ENCODE results near the gene INPP5J.
A peak's percentile ranks its signal among the peaks of the same experiment; 100 is the strongest.
"Not testable (repeated sequence)": the region's sequence is repeated elsewhere in the genome, so short reads cannot be mapped to it uniquely, and the experiment has no call there.

The INPP5J gene

GRCh38 chr22:31087744-31088215 lies 35.0 kb upstream of the INPP5J start:
- no peak for DNase-seq

- no peak for DNase-seq
Observed at GRCh38 chr22:31088233-31088986, 34.4 kb upstream of the INPP5J start.

DNA sequence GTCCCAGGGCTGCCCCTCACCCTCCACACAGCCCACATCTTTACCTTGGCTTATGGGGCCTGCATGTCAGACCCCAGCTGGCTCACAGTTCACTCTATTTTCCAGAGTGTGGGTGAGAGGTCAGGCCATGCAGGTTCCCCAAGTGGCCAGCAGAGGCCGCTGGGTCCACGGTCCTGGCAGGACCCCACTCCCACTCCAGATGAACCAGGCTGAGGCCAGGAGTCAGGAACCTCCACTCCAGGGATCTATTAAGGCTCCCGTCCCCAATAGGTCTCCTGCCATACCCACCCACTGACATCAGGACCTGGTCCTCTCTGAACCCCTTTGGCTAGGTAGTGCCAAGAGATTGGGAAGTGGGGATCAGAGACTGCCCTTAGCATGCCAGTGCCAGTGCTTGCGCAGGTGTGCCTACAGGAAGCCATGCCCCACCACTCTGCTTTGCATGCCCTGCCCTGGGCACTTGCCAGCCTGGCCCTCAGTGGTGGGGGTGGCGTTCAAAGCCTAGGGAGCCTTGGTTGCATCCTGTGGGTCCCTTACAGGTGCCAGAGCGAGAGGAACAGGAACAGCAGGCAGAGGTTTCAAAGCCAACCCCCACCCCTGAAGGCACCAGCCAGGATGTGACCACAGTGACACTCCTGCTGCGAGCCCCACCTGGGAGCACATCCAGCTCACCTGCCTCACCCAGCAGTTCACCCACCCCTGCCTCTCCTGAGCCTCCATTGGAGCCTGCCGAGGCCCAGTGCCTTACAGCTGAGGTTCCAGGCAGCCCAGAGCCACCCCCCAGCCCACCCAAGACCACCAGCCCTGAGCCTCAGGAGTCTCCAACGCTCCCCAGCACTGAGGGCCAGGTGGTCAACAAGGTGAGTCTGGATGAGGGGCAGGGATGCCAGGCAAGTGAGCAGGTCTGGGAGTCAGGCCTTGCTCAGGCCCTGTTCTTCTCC lies 33.3 kb upstream of the INPP5J start:
- DNase-seq, result peak; percentile 34

DNA sequence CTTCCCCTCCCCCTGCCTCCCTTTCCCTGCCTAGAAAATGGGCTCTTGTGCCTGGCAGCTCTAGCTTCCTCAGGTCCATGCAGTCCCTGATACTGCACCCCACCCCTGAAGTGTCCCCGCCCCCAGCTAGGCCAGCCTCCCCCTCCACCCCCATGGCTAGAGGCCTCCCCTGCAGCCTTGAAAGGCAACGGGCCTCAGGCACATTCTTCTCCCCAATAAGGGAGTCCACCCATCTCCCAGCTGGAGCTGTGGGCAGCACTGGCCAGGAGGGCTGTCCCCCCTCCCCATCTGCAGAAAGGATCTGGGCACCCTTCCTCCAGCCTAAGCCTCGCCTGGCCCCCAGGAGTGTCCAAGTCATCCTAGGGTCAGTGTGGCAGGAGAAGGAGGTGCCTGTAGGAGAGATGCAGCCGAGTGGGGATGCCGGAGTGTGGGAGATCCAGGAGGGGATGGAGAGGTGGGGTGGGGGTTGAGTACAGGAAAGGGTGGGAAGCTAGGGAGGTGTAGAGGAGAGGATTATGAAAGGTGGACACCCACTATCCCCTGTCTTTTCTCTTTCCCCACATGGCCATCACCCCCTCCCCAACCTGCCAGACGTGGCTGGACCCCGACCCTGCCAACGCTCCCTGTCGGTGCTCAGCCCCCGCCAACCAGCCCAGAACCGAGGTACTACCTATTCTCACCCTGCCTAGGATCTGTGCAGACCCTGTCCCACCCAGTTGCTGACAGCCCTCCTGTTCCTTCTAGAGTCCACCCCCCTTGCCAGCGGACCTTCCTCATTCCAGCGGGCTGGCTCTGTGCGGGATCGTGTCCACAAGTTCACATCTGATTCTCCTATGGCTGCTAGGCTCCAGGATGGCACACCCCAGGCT lies 32.3 kb upstream of the INPP5J start:
- no peak for DNase-seq

GRCh38 chr22:31091106-31091975 lies 31.4 kb upstream of the INPP5J start:
- DNase-seq, result no peak

GRCh38 chr22:31092161-31092560 lies 30.6 kb upstream of the INPP5J start:
- no peak for DNase-seq

GRCh38 chr22:31093086-31093850 lies 29.5 kb upstream of the INPP5J start:
- no peak for DNase-seq

- no peak for DNase-seq
Observed at GRCh38 chr22:31094021-31094551, 28.7 kb upstream of the INPP5J start.

DNA sequence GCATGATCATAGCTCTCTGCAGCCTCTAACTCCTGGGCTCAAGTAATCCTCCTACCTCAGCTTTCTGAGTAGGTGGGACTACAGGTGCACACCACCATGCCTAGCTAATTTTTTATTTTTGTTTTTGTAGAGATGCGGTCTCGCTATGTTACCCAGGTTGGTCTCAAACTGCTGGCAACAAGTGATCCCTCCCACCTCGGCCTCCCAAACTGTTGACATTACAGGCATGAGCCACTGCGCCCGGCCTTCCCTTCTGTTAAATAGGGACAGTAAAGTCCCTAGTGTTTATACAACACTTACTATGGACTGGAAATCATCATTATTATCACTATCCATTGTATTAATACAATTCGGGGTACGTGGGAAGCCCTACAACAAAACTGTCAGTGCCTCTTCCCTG lies 28.0 kb upstream of the INPP5J start:
- DNase-seq, result no peak

GRCh38 chr22:31095637-31096249 lies 27.0 kb upstream of the INPP5J start:
- DNase-seq, result no peak

GRCh38 chr22:31096657-31097279 lies 26.0 kb upstream of the INPP5J start:
- DNase-seq, result no peak

- not testable (repeated sequence) for DNase-seq
Observed at GRCh38 chr22:31097539-31097938, 25.2 kb upstream of the INPP5J start.

GRCh38 chr22:31097941-31098631 lies 24.7 kb upstream of the INPP5J start:
- no peak for DNase-seq

GRCh38 chr22:31098632-31099110 lies 24.1 kb upstream of the INPP5J start:
- DNase-seq, result no peak

DNA sequence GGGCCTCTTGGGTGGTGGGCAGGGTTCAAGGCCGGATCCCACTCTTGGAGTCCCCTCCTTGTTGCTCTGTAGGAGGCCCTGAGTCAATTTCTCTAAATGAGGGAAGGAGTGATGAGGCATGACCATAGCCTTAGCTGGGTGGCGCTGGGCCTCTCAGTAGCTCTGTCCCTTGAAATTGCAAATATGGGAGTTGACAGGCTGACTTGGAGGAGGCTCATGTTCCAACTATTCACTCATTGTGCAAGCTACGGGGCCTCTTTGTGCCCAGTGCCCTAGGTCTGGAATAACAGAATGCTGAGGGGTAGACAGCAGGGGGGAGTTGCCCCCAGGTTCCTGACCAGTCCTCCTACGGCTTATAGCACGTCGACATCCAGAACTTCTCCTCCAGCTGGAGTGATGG lies 23.4 kb upstream of the INPP5J start:
- DNase-seq, result no peak

DNA sequence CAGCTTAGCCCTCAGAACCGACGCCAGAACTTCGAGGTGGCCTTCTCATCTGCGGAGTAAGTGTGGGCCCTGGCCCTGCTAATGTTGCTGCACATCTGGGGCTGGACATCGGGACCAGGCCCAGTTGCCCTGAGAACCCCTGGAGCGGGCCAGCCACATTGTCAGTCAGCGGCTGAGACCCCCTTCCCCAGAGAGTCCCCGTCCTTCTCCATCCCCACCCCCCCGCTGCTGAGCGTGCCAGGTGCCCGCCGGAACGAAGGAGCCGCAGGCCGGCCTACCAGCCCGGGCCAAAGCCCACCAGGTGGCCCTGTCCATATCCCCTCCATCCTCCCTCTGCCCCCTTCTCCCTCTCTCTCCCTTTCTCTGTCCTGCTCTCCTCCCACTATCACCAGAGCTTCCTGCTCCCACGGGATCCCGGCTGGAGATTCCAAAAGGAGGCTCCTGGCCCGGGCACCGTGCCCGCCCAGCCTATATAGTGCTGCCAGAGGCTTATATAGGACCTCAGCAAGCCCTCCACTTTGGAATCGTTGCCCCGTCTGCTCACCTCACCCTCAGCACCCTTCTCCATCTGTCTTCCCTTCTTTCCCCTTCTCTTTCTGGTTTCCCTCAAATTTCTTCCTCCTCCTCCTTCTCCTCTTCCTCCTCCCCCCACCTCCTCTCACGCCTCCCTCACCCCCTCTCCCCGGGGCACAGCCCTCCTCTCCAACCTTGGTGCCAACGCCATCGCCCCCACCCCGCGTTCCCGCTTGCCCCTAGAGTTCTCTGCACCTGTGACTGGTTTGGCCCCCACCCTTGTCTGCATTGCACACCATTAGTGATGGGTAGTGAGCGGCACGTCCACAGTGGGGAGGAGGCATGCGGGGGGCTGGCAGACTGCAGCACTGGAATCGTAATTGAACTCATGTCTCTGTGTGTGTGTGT lies 22.7 kb upstream of the INPP5J start:
- no peak for DNase-seq

- DNase-seq, result no peak
Observed at GRCh38 chr22:31100762-31101525, 21.8 kb upstream of the INPP5J start.

Data from NCI-H526 treated with DMSO at 0.1 percent for 48 hours (cell line).